SK-N-SH treated with all-trans-retinoic acid at 6 μM for 48 hours (cell line): Measurements from ENCODE around the gene MED27.

Experiments
- ARNTL ChIP-seq: fragments of 450-650 bp; formaldehyde crosslinking; IDR thresholded peaks from 2 replicates; pipeline ENCODE4 v1.5.0; 2020; ENCODE audit warnings: low read depth, mild to moderate bottlenecking, moderate library complexity, borderline replicate concordance
- BACH2 ChIP-seq: fragments of 250-450 bp; sonication (Bioruptor Pico); IDR thresholded peaks from 2 replicates; pipeline ENCODE4 v1.9.0; 2021; ENCODE audit warnings: mild to moderate bottlenecking, borderline replicate concordance
- ESRRG ChIP-seq: fragments of 250-450 bp; sonication (Bioruptor Pico); IDR thresholded peaks from 2 replicates; pipeline ENCODE4 v1.6.1; 2021; ENCODE audit warnings: mild to moderate bottlenecking
- PATZ1 ChIP-seq: fragments of 250-450 bp; sonication (Bioruptor Pico); IDR thresholded peaks from 2 replicates; pipeline ENCODE4 v1.8.0; 2020; ENCODE audit warnings: mild to moderate bottlenecking, moderate library complexity, borderline replicate concordance
- RARB ChIP-seq: fragments of 250-450 bp; sonication (Bioruptor Pico); IDR thresholded peaks from 2 replicates; pipeline ENCODE4 v1.8.0; 2021; ENCODE audit warnings: mild to moderate bottlenecking, moderate library complexity
- TSHZ2 ChIP-seq: fragments of 250-450 bp; sonication (Bioruptor Pico); IDR thresholded peaks from 2 replicates; pipeline ENCODE4 v1.5.0; 2020; ENCODE audit warnings: mild to moderate bottlenecking, moderate library complexity
- ZC3H10 ChIP-seq: fragments of 250-450 bp; sonication (Bioruptor Pico); IDR thresholded peaks from 2 replicates; pipeline ENCODE4 v1.5.1; 2021; ENCODE audit warnings: mild to moderate bottlenecking, moderate library complexity

- TF ChIP-seq PATZ1, result no peak
- TF ChIP-seq ZC3H10 (CRISPR knock-in tag), result no peak
- no peak for TF ChIP-seq ARNTL (CRISPR knock-in tag)
- TF ChIP-seq RARB (CRISPR knock-in tag), result no peak
- no peak for TF ChIP-seq ESRRG
- no peak for TF ChIP-seq TSHZ2
- no peak for TF ChIP-seq BACH2 (CRISPR knock-in tag)
Observed at GRCh38 chr9:132040808-132041207, 38.9 kb downstream of the MED27 start.
